HEK293T (cell line): ENCODE measurements around the gene FZR1.

ENCODE experiments used
- BHLHE40 ChIP-seq: fragments of 450-650 bp; IDR thresholded peaks from 2 replicates; pipeline ENCODE4 v1.6.1; 2016; ENCODE audit warnings: mild to moderate bottlenecking, moderate library complexity, borderline replicate concordance
- FOXA1 ChIP-seq: fragments of 450-650 bp; IDR thresholded peaks from 2 replicates; pipeline ENCODE4 v1.6.1; 2016; ENCODE audit warnings: mild to moderate bottlenecking
- HDGF ChIP-seq: fragments of 450-650 bp; IDR thresholded peaks from 2 replicates; pipeline ENCODE4 v1.6.1; 2017; ENCODE audit warnings: antibody characterized with exemption, borderline replicate concordance
- SP1 ChIP-seq: fragments of 450-650 bp; IDR thresholded peaks from 2 replicates; pipeline ENCODE4 v1.6.1; 2017
- TF ChIP-seq, protein P1 (sequence below): fragments of 450-650 bp; IDR thresholded peaks from 2 replicates; pipeline ENCODE4 v1.6.1; 2016

DNA sequence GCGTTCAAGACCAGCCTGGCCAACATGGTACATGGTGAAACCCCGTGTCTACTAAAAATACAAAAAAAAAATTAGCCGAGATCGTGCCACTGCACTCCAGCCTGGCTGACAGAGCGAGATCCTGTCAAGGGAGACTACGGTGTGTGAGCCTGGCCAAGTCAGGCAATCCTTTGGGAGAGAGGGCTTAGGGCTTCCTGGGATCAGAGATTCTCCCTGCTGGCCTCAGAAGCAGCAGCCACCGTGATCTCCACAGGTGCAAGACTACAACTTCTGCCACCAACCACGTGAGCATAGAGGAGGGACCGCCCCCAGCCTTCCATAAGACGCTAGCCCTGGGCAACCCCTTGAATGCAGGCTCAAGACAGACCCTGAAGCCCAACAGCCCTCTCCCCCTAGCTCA is 43.7 kb downstream of the FZR1 start:
- TF ChIP-seq BHLHE40, result no peak
- TF ChIP-seq, protein P1, sequence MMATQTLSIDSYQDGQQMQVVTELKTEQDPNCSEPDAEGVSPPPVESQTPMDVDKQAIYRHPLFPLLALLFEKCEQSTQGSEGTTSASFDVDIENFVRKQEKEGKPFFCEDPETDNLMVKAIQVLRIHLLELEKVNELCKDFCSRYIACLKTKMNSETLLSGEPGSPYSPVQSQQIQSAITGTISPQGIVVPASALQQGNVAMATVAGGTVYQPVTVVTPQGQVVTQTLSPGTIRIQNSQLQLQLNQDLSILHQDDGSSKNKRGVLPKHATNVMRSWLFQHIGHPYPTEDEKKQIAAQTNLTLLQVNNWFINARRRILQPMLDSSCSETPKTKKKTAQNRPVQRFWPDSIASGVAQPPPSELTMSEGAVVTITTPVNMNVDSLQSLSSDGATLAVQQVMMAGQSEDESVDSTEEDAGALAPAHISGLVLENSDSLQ, result no peak
- no peak for TF ChIP-seq FOXA1
- no peak for TF ChIP-seq HDGF
- TF ChIP-seq SP1, result no peak
